ENCODE measurements around the gene STARD3. TPM values are rescaled to one million over a fixed set of nuclear protein-coding genes. Genes with fewer than 3 reads are reported as not detected.

The STARD3 gene
- total RNA-seq, 1 donor from 2014 or later: 62.0 TPM

DNA sequence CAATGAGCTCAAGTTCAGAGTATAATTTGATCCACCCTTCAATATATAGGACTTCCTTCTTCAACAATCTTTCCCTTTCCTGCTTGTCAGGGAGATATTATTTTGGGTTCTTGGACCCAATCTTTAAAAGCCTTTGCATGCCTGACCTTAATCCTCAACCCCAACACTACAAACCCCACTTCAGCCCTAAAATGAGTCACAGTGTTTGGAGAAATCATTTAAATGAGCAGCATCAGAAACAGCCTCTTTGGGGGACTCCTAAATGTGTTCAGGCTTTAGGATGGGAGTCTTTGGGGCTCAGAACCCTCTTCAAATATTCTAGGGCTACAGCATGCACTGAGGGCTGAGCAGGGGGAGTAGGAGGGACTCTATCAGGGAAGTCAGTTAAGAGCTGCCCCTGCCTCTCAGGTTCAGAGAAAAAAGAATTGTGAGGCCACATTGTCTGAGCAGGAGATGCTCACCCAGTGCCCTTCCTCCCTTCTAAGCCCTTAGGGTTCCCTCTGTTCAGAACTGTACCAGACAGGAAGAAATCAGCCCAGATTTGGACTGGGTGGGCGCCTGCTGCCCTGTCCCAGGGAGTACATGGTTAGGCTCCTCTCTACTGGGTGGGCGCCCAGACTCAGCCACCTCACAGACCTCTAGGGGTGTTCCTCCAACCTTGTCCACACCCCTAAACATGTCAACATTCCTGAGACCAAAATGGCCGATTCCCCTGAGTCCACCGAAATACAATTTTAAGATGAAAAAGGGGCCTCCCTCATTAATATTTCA, 34.2 kb upstream of the STARD3 start:
- DNase-seq (ENCODE audit: extremely low spot score, unreplicated experiment): no peak
- H3K9me3 Mint-ChIP-seq: no peaks in the 10 kb centered on the region
- peaks cover 89% of the 10 kb centered on the region for H3K27me3 Mint-ChIP-seq
- peak overlapping the region; percentile 44 for H3K27ac Mint-ChIP-seq
- peaks cover 4% of the 10 kb centered on the region for H3K36me3 Mint-ChIP-seq
- TF ChIP-seq, protein P1, sequence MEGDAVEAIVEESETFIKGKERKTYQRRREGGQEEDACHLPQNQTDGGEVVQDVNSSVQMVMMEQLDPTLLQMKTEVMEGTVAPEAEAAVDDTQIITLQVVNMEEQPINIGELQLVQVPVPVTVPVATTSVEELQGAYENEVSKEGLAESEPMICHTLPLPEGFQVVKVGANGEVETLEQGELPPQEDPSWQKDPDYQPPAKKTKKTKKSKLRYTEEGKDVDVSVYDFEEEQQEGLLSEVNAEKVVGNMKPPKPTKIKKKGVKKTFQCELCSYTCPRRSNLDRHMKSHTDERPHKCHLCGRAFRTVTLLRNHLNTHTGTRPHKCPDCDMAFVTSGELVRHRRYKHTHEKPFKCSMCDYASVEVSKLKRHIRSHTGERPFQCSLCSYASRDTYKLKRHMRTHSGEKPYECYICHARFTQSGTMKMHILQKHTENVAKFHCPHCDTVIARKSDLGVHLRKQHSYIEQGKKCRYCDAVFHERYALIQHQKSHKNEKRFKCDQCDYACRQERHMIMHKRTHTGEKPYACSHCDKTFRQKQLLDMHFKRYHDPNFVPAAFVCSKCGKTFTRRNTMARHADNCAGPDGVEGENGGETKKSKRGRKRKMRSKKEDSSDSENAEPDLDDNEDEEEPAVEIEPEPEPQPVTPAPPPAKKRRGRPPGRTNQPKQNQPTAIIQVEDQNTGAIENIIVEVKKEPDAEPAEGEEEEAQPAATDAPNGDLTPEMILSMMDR (conservative IDR thresholded peaks at IDR 0.05): no peak
- peak overlapping the region; percentile 65 for H3K4me3 Mint-ChIP-seq
- no peaks in the 10 kb centered on the region for H3K4me1 Mint-ChIP-seq (ENCODE audit: unreplicated experiment)

DNA sequence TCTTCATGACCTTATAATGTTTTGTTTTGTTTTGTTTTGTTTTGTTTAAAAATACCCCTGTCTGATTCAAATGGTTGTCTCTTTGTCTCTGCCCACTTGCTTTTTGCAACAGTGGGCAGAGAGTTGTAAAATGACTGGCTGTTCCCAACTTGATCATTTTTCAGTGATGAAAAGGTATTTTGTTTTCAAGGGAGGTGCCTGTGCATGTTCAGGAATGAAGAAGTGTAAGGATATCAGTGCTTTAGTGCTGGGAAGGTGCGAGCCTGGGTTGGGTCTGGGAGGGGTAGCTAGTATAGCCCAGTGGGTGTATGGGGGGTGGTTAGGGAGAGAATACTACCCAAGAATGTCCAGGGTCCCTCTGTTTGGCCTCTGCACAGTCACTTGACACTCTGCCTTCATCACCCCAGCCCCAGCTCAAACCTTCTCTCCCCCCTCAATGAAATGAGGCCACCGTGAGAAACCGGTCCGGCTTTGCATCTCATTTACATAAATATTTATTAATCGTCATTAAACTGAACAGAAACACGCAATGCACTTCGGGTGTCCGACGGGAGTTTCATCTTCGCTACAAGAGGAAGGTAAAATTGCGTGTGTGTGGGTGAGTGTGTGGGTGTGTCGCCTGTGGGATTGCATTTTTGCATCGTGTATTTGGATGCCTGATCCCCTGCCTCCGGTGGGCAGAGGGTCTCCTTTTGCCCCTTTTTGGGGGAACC, 33.5 kb upstream of the STARD3 start:
- Mint-ChIP-seq H3K4me3 (peak overlapping the region; percentile 65), H3K27ac (peak overlapping the region; percentile 44), H3K36me3 (peaks cover 4% of the 10 kb centered on the region), H3K4me1 (ENCODE audit: unreplicated experiment) (no peaks in the 10 kb centered on the region), H3K27me3 (peaks cover 87% of the 10 kb centered on the region), H3K9me3 (no peaks in the 10 kb centered on the region)
- no peak for DNase-seq (ENCODE audit: extremely low spot score, unreplicated experiment)
- TF ChIP-seq, protein P1 (conservative IDR thresholded peaks at IDR 0.05): no peak

- DNase-seq (ENCODE audit: extremely low spot score, unreplicated experiment): no peak
- H3K27ac Mint-ChIP-seq: no peak overlapping the region
- peak overlapping the region; percentile 52 for H3K4me3 Mint-ChIP-seq
- H3K9me3 Mint-ChIP-seq: no peaks in the 10 kb centered on the region
- H3K4me1 Mint-ChIP-seq (ENCODE audit: unreplicated experiment): no peaks in the 10 kb centered on the region
- H3K27me3 Mint-ChIP-seq: peaks cover 88% of the 10 kb centered on the region
- TF ChIP-seq, protein P1 (conservative IDR thresholded peaks at IDR 0.05): no peak
- H3K36me3 Mint-ChIP-seq: peaks cover 4% of the 10 kb centered on the region
These were observed 31.9 kb upstream of the STARD3 start for GRCh38 chr17:39604911-39605491.

DNA sequence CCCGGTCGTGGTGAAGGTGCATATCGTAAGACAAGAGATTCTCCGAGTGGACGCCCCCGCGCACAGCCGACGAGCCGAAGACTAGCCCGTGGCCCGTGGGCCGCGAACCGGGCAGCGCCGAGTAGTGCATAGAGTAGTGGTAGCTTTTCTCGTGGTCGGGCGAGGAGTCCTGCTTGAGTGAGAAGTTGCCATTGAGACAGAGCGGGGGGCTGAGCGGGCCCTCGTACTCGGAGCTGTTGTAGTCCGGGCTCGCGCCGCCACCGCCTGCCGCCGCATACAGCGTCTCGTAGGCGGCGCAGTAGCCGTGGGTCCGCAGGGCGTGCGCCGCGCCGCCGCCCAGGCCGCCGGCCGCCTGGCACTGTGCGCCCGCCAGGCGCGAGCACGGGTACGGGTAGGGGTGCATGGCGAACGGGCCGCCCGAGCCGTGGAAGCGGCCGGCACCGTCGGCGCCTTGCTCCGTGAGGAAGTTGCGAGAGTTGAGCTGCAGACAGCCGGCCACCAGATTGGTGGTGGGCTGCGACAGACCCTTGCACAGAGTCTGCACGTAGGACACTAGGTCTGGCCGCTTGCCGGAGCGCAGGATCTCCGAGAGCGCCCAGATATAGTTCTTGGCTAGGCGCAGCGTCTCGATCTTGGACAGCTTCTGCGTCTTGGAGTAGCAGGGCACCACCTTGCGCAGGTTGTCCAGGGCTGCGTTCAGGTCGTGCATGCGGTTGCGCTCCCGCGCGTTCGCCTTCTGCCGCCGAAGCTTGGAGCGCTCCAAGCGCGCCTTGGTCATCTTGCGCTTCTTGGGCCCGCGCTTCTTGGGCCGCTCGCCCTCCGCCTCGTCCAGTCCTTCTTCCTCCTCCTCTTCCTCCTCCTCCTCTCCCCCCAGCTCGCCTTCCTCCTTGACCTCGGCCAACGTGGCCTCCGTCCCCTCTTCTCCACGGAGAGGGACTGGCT, 31.2 kb upstream of the STARD3 start:
- Mint-ChIP-seq H3K36me3 (peaks cover 4% of the 10 kb centered on the region), H3K27ac (no peak overlapping the region), H3K4me1 (ENCODE audit: unreplicated experiment) (no peaks in the 10 kb centered on the region), H3K4me3 (peak overlapping the region; percentile 52), H3K27me3 (peaks cover 88% of the 10 kb centered on the region), H3K9me3 (no peaks in the 10 kb centered on the region)
- no peak for DNase-seq (ENCODE audit: extremely low spot score, unreplicated experiment)
- TF ChIP-seq, protein P1 (conservative IDR thresholded peaks at IDR 0.05): no peak

DNA sequence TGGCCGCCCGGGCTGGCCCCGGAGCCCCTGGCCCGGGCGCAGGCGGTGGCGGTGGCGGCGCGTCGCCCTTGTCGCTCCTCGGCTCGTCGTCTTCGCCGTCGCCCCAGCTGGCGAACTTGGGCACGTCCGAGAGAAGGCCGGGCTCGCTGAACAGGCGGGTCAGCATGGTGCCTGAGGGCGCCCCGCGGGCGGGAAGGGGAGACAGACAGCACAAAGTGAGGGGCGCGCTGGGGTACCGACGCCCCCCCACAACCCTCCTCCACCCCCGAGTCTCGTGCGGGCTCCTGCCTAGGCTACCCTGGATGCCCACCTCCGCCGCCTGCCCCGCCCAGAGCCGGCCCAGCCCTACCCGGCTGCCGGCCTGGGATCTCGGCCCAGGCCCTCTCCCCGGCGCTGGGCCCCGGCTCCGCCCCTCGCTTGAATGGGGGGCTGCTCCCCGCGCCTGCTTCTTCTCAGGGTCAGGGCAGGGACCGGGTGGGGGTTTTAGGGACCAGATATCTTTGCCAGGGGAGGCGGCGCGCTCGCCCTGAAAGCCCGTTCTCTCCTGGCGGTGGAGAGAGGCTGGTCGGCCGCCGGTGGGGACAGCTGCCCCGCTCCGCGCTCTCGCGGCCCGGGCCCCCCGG, 30.4 kb upstream of the STARD3 start:
- Mint-ChIP-seq H3K27me3 (peaks cover 88% of the 10 kb centered on the region), H3K9me3 (no peaks in the 10 kb centered on the region), H3K4me1 (ENCODE audit: unreplicated experiment) (no peaks in the 10 kb centered on the region), H3K4me3 (no peak overlapping the region), H3K36me3 (peaks cover 4% of the 10 kb centered on the region), H3K27ac (no peak overlapping the region)
- no peak for DNase-seq (ENCODE audit: extremely low spot score, unreplicated experiment)
- TF ChIP-seq, protein P1 (conservative IDR thresholded peaks at IDR 0.05): no peak
